ENCODE data around the gene ADAM10.

ADAM10 gene

DNA sequence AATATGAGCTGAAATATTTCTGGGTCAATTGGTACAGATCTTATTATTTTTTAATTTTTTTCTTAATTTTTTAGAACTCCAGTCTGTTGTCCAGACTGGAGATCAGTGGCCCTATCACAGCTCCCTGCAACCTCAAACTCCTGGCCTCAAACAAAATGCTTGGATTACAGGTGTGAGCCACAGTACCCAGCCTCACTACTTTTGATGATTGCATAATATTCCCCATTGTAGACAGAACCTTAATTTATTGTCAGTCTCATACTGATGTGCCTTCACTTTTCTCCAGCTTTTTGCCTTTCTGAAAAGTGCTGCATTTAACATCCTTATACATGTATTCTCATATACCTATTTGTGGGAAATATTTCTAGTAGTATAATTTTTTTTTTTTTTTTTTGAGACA lies 172.8 kb downstream of the ADAM10 start:
- no peak for DNase-seq (ENCODE audit: low read depth in 2 of 2)

DNA sequence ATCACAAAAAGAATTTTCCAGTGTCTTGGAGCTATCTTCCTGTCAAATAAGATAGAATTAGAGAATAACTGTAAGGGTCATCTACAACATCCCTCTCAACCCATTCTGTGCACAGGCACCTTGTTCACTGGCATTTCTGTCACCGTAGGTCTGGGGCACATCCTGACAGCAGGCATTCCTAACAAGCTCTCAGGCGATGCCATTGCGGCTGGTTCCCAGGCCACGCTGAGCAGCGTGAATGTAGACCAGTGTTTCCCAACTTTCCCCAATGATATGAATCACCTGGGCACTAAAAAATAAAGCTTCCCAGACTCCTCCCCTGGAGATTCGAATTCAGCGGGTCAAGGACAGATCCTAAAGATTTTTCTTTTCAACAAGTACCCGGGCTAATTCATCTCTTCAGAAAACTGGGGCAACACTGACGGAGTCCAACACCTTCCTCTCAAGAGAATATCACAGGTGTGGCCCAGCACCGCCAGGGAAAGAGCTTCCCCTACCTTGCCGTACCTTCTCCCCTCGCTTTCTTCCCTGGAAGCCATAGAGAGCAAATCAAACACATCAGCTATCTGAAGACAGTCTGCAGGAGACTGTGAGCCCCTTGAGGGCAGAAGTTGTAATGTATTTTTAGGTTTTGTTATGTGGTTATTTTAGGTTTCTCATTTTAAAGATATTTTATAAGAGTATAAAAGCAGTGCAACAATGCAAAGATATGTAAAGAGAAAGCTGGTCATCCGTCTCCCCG lies 174.3 kb downstream of the ADAM10 start:
- no peak for DNase-seq (ENCODE audit: low read depth in 2 of 2)

DNA sequence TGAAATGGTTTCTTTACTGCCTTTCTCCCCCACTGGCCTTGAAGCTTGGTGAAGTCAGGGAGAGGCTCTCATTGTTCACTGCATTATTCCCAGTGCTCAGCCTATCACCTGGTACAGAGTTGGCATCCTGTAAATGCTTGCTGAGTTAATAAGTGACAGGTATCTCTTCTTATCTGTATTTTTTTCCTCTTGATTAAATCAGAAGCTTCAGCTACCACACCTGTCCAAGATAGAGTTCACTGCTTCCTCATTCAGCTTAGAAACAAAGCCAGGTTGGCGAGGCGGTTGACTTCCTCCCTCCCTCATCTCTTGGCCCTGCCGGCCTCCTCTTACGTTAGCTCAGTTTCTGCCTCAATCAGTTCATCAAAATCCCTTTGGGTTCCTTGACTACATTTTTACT lies 174.9 kb downstream of the ADAM10 start:
- no peak for DNase-seq (ENCODE audit: low read depth in 2 of 2)

DNA sequence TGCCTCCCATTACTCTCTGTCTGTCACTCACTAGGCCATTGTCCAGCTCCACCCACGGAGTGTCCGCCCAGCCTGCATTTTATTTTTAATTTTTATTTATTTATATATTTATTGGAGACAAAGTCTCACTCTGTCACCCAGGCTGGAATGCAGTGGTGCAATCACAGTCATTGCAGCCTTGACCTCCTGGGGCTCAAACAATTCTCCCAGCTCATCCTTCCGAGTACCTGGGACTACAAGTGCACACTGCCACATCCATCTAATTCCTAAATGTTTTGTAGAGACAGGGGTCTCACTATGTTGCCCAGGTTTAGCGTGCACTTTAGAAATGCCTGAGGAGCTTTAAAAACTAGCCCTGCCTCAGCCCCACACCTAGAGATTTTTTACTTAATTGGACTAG lies 176.2 kb downstream of the ADAM10 start:
- DNase-seq (ENCODE audit: low read depth in 2 of 2) = no peak

DNA sequence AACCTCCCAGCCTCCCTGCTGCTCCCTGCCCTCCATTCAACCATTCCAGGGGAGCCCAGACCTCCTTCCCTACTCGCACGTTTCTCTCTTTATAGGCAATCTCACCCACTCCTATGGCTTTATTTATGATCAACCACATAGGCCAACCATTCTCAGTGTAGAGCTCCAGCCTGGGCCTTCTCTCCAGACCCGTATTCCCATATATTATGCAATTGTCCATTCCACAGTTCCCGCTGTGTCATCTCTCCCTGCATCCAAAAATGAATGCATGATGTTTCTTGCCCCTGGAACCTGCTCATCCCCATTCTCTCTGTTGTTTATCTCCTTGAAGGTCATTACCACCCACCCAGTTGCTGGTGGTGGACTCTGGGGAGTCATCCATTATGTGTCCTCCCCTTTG lies 177.0 kb downstream of the ADAM10 start:
- no peak for DNase-seq (ENCODE audit: low read depth in 2 of 2)

DNA sequence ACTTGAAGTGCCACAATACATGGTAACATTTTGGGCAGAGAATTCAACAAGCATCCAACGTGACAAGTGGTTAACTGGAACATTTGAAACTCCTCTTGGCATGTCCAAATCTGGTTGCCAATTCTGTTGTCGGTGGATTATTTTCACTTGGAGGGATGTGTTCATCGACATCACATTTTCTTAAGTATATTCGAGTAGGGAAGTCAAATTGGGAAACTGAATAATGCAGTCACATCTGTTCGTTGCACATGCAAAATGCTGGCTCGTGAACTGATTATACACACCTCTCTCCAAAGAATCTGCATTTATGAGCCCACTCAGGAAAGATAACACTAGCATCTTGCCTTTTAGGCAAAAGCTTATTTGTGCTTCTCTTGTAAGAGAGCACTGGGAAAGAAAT lies 178.0 kb downstream of the ADAM10 start:
- no peak for DNase-seq (ENCODE audit: low read depth in 2 of 2)

DNA sequence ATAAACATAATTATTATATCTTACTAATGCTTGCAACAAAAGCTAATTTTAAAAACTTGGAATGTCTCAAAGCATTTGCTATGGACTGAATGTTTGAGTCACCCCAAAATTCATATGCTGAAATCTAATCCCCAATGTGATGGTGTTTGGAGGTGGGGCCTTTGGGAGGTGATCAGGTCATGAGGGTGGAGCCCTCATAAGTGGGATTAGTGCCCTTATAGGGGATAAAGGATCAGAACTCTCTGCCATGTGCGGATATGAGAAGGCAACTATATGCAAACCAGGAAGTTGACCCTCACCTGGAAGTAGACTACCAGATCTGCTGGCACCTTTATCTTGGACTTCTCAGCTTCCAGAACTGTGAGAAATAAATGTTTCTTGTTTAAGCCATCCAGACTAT lies 180.1 kb downstream of the ADAM10 start:
- no peak for DNase-seq (ENCODE audit: low read depth in 2 of 2)

DNA sequence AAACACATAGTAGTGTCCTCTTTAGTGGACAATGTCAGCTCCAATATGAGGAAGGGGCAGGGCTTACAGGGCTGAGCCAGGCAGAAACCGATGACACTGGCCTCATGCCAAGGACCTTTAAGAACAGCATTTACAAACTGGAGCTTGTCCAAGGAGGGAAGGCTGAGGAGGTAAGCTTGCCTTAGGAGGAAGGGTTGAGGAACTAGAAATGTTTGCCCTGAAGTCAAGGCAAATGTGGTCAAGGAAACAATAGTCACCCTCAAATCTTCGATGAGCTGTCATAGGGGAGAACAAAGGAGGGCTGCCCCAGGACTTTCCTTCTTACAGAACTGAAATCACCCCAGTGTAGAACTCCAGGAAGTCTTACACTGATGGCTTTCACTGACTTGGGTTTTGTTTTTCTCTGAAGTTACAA lies 181.3 kb downstream of the ADAM10 start:
- no peak for DNase-seq (ENCODE audit: low read depth in 2 of 2)

DNA sequence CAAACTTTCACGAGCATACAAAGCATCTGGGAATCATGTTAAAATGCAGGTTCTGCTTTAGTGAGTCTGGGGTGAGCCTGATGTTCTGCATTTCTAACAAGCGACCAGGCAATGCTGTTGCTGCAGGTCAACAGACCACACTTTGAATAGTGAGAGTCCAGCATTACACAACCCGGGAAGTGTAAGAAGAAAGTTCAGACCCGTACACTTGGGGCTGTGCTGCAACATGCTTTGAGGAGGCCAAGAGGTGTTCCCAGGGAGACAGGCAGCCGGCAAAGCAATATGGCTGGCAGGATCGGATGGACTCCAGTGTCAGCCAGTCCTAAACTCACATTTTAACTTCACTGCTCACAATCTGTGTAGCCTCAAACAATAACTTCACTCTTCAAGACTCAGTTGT lies 183.5 kb downstream of the ADAM10 start:
- DNase-seq (ENCODE audit: low read depth in 2 of 2) = no peak

DNA sequence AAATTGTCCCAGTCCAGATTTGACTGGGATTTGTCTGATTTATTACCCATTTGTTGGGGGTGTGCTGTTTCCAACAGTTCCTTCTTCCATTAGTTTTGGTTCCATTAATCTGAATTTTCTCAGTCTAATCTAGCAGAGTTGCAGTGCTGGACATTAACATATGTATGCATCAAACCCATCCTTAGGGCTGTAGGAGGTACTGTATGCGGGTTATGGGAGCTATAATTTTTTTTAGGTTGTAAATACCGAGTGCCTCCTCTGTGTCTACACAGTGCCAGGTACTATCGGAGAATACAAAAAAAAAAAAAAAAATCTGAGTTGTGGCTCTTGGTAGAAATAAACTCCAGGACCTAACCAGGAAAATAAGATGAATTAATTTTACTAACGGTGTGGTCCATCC lies 183.9 kb downstream of the ADAM10 start:
- no peak for DNase-seq (ENCODE audit: low read depth in 2 of 2)

DNA sequence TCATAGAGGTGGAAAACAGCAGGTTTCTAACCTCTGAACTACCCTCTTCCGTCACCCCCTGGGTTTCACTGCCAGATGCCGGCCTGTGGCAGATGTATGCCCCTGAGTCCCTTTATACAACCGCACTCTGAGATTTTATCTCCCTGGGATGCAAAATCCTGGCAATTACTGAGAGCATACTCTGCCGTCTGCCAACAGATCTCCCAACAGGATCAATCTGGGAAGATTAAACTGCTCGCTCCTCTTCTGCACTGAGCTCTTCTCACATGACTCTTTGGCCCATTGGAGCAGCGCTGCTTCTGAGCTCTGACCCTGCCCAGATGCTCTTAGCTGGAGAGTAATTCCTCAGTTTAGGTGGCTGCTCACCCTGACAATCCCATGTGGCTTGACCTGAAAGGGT lies 184.5 kb downstream of the ADAM10 start:
- no peak for DNase-seq (ENCODE audit: low read depth in 2 of 2)

DNA sequence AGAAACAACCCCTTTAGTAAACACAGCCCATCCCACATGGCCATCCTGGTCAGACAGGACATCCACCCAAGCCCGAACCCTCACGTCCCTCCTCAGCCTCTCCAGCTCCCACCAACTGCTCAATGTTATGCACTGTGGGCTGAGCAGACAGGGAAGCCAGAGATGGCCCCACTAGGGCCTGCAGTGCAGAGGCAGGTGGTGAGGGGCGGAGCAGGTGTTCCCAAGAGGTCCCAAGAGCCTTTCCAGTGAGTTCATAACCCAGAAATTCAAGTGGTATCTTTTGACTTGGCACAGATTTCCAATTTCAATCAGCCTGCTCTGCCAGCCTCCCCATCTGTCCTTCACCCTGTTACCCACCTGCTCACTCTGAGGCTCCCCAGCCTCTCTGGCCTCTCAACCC lies 187.4 kb downstream of the ADAM10 start:
- DNase-seq (ENCODE audit: low read depth in 2 of 2) = no peak

DNA sequence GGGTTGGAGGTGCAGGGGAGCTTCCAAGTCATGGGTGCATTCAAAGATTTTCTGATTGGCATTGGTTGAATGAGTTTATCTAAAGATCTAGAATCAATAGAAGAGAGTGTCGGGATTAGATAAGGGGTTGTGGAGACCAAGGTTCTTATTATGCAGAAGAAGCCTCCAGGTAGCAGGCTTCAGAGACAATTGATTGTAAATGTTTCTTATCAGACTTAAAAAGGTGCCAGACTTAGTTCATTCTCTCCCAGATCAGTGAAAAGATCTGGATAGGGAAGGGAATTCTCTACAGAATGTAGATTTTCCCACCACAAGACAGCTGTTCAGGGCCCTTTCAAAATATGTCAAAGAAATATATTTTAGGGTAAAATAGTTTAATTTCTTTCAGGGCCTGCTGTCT lies 188.2 kb downstream of the ADAM10 start:
- DNase-seq (ENCODE audit: low read depth in 2 of 2) = no peak

DNA sequence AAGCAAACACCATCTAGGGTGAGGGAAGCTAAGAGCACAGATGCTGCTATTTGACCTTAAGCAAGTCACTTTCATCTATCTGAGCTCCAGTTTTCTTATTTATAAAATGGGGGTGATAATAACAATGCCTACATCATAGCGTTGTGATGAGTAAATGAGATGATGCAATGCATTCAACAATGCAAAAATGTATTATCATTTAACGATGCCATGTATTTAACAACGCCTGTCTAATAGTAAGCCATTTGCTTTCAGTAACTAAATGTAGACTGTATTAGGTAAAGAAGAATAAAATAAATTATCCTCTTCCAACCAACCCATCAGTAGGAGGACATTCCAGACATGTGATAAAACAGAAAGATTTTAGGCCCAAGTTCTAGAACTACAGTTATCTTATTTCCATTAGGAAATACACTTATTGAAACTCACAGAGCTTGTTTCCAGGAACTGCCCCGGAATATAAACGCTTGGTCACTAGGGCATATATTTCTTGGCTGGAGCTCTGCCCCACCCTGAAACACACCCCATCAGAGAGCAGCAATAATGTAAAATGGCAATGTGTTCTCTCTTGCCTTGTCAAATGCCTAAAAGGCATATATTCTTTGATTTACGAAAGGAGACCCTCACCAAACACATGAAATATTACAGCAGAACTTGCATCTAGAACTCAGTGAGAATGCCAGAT lies 189.5 kb downstream of the ADAM10 start:
- DNase-seq (ENCODE audit: low read depth in 2 of 2) = no peak

DNA sequence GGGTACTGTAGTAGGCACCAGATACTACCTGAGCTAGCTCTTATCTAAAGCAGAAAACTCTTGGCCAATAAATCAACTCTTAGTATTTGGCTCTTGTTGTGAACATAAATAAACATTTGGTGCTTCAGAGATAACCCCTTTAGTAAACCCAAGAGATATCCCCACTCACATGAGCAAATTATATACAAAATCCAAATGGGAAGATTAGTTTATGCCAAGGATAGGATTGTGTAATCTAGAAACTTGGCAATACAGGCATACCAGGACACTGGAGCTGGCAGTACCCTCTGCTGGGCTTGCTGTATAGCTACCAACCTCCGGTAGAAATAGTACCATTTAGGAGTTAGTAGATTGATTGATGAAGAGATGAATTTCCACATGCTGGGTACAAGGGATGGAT lies 190.7 kb downstream of the ADAM10 start:
- DNase-seq (ENCODE audit: low read depth in 2 of 2) = no peak

DNA sequence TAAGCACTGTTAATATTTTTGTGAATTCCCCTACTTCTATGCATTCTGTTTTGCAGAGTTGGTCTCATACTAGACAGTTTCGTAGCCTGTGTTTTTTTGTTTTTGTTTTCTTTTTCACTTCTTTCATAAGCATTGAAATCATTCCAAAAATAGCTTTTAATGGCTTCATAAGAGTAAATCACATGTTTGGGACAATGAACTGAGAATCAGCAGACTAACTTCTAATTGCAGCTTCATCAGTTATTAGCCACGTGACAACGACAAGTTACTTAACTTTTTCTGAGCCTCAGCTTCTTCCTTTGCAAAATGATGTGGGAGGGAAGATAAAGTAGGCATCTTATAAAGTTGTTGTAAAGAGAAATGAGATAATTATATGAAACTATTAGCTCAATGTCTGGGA lies 193.0 kb downstream of the ADAM10 start:
- DNase-seq (ENCODE audit: low read depth in 2 of 2) = no peak

DNA sequence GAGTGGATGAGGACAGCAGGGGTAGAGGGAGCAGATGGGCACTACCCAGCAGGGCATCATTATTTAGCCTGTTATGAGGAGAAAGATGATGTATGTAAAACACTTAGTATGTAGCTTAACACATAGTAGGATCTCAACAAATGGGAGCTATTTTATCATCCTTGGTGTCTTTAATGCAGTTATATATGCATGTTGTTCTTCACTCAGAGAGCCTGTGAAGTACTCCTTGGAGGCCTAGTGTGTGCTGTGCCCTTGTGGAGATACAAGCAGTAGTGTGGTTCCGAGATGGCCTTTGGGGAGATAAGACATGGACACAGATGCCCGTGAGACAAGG lies 193.5 kb downstream of the ADAM10 start:
- DNase-seq (ENCODE audit: low read depth in 2 of 2) = no peak

DNA sequence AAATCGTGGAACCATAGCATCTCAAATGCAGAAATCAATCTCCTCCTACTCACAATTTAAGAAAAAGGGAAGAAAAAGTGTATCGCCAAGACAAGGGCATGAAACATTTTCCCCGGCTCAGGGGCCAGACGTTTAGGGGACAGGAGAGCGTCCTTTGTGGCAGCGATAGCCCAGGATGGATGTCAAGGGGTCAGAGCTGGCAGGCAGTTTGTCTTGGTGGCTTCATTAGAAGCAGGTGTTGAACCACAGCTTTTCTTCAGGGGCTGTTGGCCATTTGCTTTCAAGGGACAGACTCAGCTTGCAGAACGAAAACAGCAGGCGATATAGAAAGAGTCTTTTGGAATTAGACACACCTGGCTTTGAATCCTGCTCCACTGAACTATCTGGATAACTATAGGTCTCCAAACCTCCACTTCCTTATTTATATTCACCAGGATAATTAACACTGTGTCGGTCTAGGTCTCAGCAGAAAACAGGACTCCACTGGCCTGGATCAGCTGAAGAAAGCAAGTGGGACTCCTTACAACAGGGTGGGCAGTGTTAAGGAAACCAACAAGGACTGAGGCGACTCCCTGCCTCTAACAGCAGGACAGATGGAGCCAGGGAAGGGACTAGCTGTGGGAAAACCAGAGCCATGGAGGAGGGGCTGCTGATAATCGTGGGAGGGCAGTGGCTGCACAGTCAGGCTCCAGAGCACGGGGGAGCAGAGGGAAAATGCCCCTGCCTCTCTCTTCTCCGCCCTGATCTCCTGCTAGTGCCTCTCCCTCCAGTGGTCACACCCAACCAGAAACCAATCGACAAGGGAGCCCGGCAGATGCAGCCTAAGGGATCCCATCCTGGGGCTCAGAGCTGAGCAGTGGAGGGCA lies 194.1 kb downstream of the ADAM10 start:
- no peak for DNase-seq (ENCODE audit: low read depth in 2 of 2)

DNA sequence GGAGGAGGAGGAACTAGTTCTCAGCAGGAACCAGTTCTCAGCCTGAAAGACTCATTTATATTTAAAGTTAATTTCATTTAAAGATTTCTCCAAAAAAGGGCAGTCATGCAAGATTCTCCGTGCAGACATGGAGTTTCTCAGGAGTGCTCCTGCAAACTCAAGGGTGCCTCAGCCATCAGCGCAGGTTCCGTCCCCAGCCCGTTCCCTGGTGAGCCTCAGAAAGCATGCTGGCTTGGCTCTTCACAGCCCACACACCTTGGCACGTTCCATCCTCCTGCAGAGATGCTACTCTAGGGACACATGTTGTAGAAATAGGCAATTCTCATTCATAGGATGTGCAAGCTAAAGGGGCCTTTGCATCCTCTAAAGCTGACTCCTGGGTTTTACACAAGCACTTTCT lies 194.7 kb downstream of the ADAM10 start:
- DNase-seq (ENCODE audit: low read depth in 2 of 2) = no peak

DNA sequence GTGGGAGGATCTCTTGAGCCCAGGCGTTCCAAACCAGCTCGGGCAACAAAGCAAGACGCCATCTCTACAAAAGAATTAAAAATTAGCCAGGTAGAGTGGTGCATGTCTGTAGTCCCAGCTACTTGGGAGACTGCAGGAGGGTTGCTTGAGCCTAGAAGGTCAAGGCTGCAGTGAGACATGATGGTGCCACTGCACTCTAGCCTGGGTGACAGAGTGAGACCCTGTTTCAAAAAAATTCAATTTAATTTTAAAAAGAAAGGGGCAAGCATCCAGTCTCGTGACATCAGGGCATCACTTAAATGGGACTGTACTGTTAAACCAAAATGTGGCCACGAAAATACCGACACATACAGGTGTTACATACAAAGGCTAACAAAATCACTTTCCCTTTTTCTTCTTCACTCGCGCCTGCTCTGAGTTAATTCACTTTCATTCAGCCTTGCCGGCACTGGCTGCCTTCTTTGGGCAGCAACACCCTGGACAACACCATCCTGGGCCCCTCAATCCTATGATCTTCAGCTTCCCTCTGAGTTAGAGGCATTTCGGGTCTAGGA lies 196.1 kb downstream of the ADAM10 start:
- no peak for DNase-seq (ENCODE audit: low read depth in 2 of 2)

DNA sequence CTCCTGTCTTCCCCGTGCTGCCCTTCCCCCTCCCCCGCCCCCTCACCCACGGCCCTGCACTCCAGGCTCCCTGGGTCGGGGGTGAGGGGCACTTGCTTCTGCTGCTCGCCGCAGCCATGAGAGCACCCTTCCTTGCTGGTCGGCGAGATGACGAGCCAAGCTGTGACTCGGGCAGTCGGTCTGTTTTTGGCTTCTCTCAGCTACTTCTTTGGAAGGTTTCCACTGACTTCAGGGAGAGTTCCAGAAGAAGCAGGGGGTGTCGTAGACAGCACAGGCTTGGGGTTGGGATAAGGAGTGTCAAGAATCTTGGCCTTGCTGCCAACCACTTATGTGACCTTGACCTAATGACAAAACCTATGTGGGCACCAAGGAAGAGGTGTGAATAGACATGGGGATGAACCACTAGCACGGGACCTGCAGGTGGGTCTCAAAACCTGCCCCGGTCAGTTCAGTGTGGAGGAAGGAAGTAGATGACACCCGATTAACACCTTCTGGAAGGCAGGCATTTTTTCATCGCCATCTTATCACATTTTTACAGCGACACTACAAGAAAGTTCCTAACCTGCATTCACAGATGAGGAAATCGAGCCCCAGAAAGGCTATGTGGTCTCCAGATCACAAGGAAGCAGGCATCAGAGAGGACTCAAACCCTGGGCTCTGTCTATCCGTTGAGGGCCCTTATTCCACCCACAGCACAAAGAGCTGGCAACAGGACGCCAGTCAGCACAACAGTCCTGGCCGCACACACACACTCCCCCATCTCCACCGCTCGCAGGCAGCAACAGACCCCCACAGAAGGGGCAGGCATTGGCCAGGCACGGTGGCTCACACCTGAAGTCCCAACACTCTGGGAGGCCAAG lies 196.8 kb downstream of the ADAM10 start:
- DNase-seq (ENCODE audit: low read depth in 2 of 2) = no peak
